Measurements from ENCODE around the gene CTNNA2. TPM values are rescaled to one million over a fixed set of nuclear protein-coding genes. Genes with fewer than 3 reads are reported as not detected.

The CTNNA2 gene
- total and polyA plus RNA-seq, 2 of the 8 experiments (the other 6 are each of a cell fraction or from before 2014, with no cell fraction given), result 3.9 to 9.0 TPM

DNA sequence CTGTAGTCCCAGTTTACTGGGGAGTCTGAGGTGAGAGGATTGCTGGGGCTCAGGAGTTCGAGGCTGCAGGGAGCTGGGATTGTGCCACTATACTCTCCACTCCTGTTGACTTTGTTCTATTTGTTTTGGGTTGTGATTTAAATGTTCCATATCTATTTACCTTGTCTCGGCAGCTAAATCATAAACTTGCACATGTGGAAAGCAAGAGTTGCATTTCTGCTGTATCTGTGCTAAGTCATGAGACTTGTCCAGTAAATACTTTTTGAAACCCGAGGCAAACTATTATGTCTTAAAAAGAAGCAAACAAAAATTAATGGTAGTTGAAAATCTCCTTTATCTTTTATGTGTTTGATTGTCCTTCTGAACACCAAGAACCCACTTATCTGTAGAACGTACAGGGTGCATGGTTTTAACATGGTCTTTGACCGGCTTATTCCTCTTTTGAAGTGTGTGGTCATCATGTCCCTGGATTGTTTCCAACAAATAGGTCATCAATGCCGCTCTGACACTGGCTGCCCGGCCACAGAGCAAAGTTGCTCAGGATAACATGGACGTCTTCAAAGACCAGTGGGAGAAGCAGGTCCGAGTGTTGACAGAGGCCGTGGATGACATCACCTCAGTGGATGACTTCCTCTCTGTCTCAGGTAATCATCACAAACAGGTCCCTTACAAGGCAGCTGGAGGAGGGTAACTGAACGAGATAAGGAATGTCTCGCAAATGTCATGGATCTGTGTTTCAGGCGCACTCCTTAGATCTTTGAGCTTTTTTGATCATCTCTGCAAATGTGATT, 1032.8 kb downstream of the CTNNA2 start:
- H3K23ac ChIP-seq (ENCODE audit: insufficient read length), result no peak overlapping the region
- H3K4me3 ChIP-seq (ENCODE audit: extremely low read depth in 1 of 4, insufficient read depth in 2 of 4, low read depth in 3 of 4, low read length in 4 of 4), result no peak overlapping the region
- CTCF ChIA-PET (ENCODE audit: partially characterized antibody), result interaction anchor here (0.7 to 1.0 kb wide), 2 partner anchors 46 to 778 kb away, joined by 3 to 4 read pairs; no protein-coding TSS in a partner anchor
- no peaks in the 10 kb centered on the region for H3K23me2 ChIP-seq (ENCODE audit: low read depth, low read length)
- DNase-seq (ENCODE audit: low read depth in 1 of 2, low spot score in 2 of 2), result no peak
- no peaks in the 10 kb centered on the region for H3K79me2 ChIP-seq (ENCODE audit: control insufficient read depth in 1 of 2, insufficient read depth in 2 of 2, low read length in 2 of 2)
- H2BK12ac ChIP-seq (ENCODE audit: low read depth, low read length), result no peak overlapping the region
- no peak overlapping the region for H3K4me2 ChIP-seq (ENCODE audit: insufficient read depth in 1 of 2, low read depth in 2 of 2, low read length in 2 of 2)
- no peak overlapping the region for H2BK15ac ChIP-seq (ENCODE audit: low read length)
- H4K5ac ChIP-seq (ENCODE audit: insufficient read length, low read depth, low read length), result no peak overlapping the region
- H3K27me3 ChIP-seq (replicated peaks in 1 of 4; ENCODE audit: control insufficient read depth in 3 of 4, extremely low read depth in 1 of 4, insufficient read depth in 3 of 4, low read length in 3 of 4), result peaks cover 0 to 2% (median 0%) of the 10 kb centered on the region in 4 experiments; a peak in 1 of 7 replicates
- POLR2A ChIA-PET (ENCODE audit: partially characterized antibody), result no interaction called here
- H4K8ac ChIP-seq (ENCODE audit: extremely low read depth, insufficient read depth, low read length), result no peak overlapping the region
- peak overlapping the region; percentile 15; the same call in 1 of the 2 replicates for H2BK5ac ChIP-seq (ENCODE audit: low read depth, low read length)
- no peak overlapping the region for H3K9ac ChIP-seq (replicated peaks in 1 of 4; ENCODE audit: extremely low read depth in 1 of 4, low read depth in 3 of 4, low read length in 3 of 4)
- no peak overlapping the region for H2AK5ac ChIP-seq (ENCODE audit: low read depth, low read length)
- H2BK120ac ChIP-seq (replicated peaks; ENCODE audit: low read depth, low read length), result no peak overlapping the region
- no peak overlapping the region for H3K18ac ChIP-seq (ENCODE audit: extremely low read depth, low read length)
- H3K4ac ChIP-seq (replicated peaks; ENCODE audit: insufficient read length, low read depth, low read length), result no peak overlapping the region
- H3K36me3 ChIP-seq (ENCODE audit: control insufficient read depth in 2 of 4, insufficient read depth in 4 of 4, low read length in 3 of 4), result no peaks in the 10 kb centered on the region
- WGBS, 2 experiments (ENCODE audit: extremely low coverage in 1 of 2, insufficient coverage in 1 of 2, insufficient read length in 1 of 2, insufficient replicate concordance in 2 of 2, low coverage in 1 of 2, low lambda C conversion rate in 2 of 2, missing lambda C conversion rate in 1 of 2), result 85% methylated on average over 13 of the region's 13 CpGs; no CpG with 5 or more reads in 1 of the 2 experiments
- H3K4me1 ChIP-seq (replicated peaks in 1 of 4; ENCODE audit: control insufficient read depth in 3 of 4, insufficient read depth in 4 of 4, low read length in 3 of 4), result peaks cover 0 to 12% (median 9%) of the 10 kb centered on the region in 4 experiments; a peak in 4 of 7 replicates
- no peak overlapping the region for H3K14ac ChIP-seq (ENCODE audit: insufficient read length)
- no peaks in the 10 kb centered on the region for H3K79me1 ChIP-seq (ENCODE audit: low read depth, low read length)
- no peak overlapping the region for H2BK20ac ChIP-seq (ENCODE audit: low read length)
- no peaks in the 10 kb centered on the region for H4K20me1 ChIP-seq (replicated peaks in 1 of 2; ENCODE audit: control insufficient read depth in 1 of 2, insufficient read depth in 2 of 2, low read length in 2 of 2)
- no peak overlapping the region for H3K56ac ChIP-seq (replicated peaks; ENCODE audit: insufficient read length, low read depth, low read length)
- FAIRE-seq, result no peak
- TF ChIP-seq RXRA (IDR thresholded peaks at IDR 0.05; ENCODE audit: insufficient read depth, low read depth, low read length), result no peak
- no peak for TF ChIP-seq BRCA1 (IDR thresholded peaks at IDR 0.05; ENCODE audit: low read depth, low read length)
- TF ChIP-seq POLR2A (IDR thresholded peaks at IDR 0.05; ENCODE audit: control extremely low read depth in 1 of 2, low read depth in 2 of 2, low read length in 2 of 2), result no peak
- no peak for TF ChIP-seq NRF1 (IDR thresholded peaks at IDR 0.05; ENCODE audit: low read depth, low read length)
- no peak for TF ChIP-seq CHD1 (IDR thresholded peaks at IDR 0.05; ENCODE audit: low read depth, low read length)
- no peak for TF ChIP-seq SRF (IDR thresholded peaks at IDR 0.05; ENCODE audit: low read depth, low read length)
- no peak for TF ChIP-seq SAP30 (IDR thresholded peaks at IDR 0.05; ENCODE audit: insufficient read depth, insufficient replicate concordance, low read length)
- TF ChIP-seq RNF2 (IDR thresholded peaks at IDR 0.05; ENCODE audit: borderline replicate concordance, low read depth, low read length, missing control alignments, poor library complexity, severe bottlenecking), result no peak
- no peak for TF ChIP-seq SP1 (IDR thresholded peaks at IDR 0.05; ENCODE audit: low read depth, low read length)
- TF ChIP-seq CTBP2 (IDR thresholded peaks at IDR 0.05; ENCODE audit: borderline replicate concordance, insufficient read depth, insufficient read length, low read length), result no peak
- no peak for TF ChIP-seq TEAD4 (IDR thresholded peaks at IDR 0.05; ENCODE audit: low read depth, low read length)
- no peak for TF ChIP-seq ZNF274 (IDR thresholded peaks at IDR 0.05; ENCODE audit: borderline replicate concordance, extremely low read depth, low read length)
- TF ChIP-seq GTF2F1 (IDR thresholded peaks at IDR 0.05; ENCODE audit: borderline replicate concordance, low read depth, low read length), result no peak
- no peak overlapping the region for H3K27ac ChIP-seq (ENCODE audit: low read depth, low read length)
- no peaks in the 10 kb centered on the region for H3K9me3 ChIP-seq (ENCODE audit: insufficient read depth in 2 of 2, low read depth in 1 of 2, low read length in 1 of 2)
- H2AFZ ChIP-seq (ENCODE audit: low read length), result no peak overlapping the region
- no peak overlapping the region for H4K91ac ChIP-seq (replicated peaks; ENCODE audit: insufficient read length, low read length)

All from H1 (cell line).